HG02763 (cell line): ENCODE measurements around the gene DBP.
"Not testable (repeated sequence)": the region's sequence is repeated elsewhere in the genome, so short reads cannot be mapped to it uniquely, and the experiment has no call there.

ENCODE experiments used
- ATAC-seq: cut with Tn5 transposase; IDR thresholded peaks from one replicate; pipeline ENCODE4 v1.9.1; 2021; ENCODE audit warnings: mild to moderate bottlenecking, moderate library complexity; ENCODE audit not compliant: unreplicated experiment

Gene DBP

GRCh38 chr19:48668332-48668731 lies 31.2 kb upstream of the DBP start:
- ATAC-seq = no peak

GRCh38 chr19:48665786-48666185 lies 28.6 kb upstream of the DBP start:
- no peak for ATAC-seq

GRCh38 chr19:48664476-48664875 lies 27.3 kb upstream of the DBP start:
- ATAC-seq = no peak

- ATAC-seq = no peak
Observed at GRCh38 chr19:48663667-48664066, 26.5 kb upstream of the DBP start.

- ATAC-seq = no peak
Observed at GRCh38 chr19:48661711-48662090, 24.5 kb upstream of the DBP start.

- peak; percentile 75 for ATAC-seq
Observed at GRCh38 chr19:48660852-48661710, 23.9 kb upstream of the DBP start.

GRCh38 chr19:48659768-48660167 lies 22.6 kb upstream of the DBP start:
- no peak for ATAC-seq

- ATAC-seq = no peak
Observed at GRCh38 chr19:48658483-48658882, 21.3 kb upstream of the DBP start.

GRCh38 chr19:48657828-48658227 lies 20.6 kb upstream of the DBP start:
- ATAC-seq = not testable (repeated sequence)

- ATAC-seq = no peak
Observed at GRCh38 chr19:48656840-48657474, 19.8 kb upstream of the DBP start.

GRCh38 chr19:48654299-48655059 lies 17.3 kb upstream of the DBP start:
- no peak for ATAC-seq

- no peak for ATAC-seq
Observed at GRCh38 chr19:48651683-48652048, 14.5 kb upstream of the DBP start.

GRCh38 chr19:48650974-48651682 lies 13.9 kb upstream of the DBP start:
- ATAC-seq = no peak

- ATAC-seq = no peak
Observed at GRCh38 chr19:48648134-48648533, 11.0 kb upstream of the DBP start.

- ATAC-seq = no peak
Observed at GRCh38 chr19:48646722-48647216, 9.6 kb upstream of the DBP start.

- peak; percentile 79 for ATAC-seq
Observed at GRCh38 chr19:48646001-48646721, 9.0 kb upstream of the DBP start, which contains the start of gene CA11. Gene CA11 (minus strand): TSS chr19:48646187. CDS start chr19:48645632, 555 bp downstream.

- no peak for ATAC-seq
Observed at GRCh38 chr19:48645620-48646000, 8.4 kb upstream of the DBP start.

- ATAC-seq = no peak
Observed at GRCh38 chr19:48644839-48645619, 7.8 kb upstream of the DBP start.

GRCh38 chr19:48644355-48644754 lies 7.2 kb upstream of the DBP start:
- no peak for ATAC-seq
